Epithelial cell of proximal tubule (primary cell): ENCODE data around the gene PTCH1. TPM values are rescaled to one million over a fixed set of nuclear protein-coding genes. Genes with fewer than 3 reads are reported as not detected.
A peak's percentile ranks its signal among the peaks of the same experiment; 100 is the strongest.

Experiments
- DNase-seq: peaks from one replicate; pipeline ENCODE4 v3.0.0-alpha.2; 2011; ENCODE audit warnings: low read depth
- H3K4me3 ChIP-seq: 2 replicates; pipeline ENCODE4 v1.5.1; 2011; ENCODE audit warnings: low read depth, mild to moderate bottlenecking, low read length
- total RNA-seq: library from RNA; depleted of rRNA; stranded (reverse); fragments of >200 nt; gene quantifications from 2 replicates; pipeline ENCODE4 v1.2.3, GENCODE V29; 2015
- TF ChIP-seq, protein P1 (sequence below): conservative IDR thresholded peaks from 2 replicates; pipeline ENCODE4 v1.5.1; 2012; ENCODE audit warnings: low read depth, mild to moderate bottlenecking, low read length

The PTCH1 gene
- total RNA-seq, 1 donor from 2014 or later, result 3.5 TPM

DNA sequence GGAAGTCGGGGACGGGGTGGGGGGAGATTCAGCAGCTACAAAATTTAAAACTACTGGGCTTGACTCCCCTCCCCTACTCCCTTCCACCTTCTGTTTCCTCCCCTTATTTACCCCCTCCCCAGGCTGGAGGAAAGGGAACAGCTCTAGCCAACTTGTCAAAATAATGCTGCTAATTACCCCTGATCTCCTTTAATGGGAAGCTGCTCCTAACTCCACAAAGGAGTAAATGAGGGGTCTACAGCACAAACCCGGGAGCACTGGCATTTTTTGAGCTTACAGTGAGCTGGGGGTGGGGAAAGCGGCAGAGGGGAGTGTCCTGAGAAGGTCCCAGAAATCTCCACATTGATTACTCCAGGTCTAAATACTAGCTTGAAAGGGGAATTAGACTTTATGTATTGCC is 3.1 kb downstream of the PTCH1 start:
- TF ChIP-seq, protein P1, sequence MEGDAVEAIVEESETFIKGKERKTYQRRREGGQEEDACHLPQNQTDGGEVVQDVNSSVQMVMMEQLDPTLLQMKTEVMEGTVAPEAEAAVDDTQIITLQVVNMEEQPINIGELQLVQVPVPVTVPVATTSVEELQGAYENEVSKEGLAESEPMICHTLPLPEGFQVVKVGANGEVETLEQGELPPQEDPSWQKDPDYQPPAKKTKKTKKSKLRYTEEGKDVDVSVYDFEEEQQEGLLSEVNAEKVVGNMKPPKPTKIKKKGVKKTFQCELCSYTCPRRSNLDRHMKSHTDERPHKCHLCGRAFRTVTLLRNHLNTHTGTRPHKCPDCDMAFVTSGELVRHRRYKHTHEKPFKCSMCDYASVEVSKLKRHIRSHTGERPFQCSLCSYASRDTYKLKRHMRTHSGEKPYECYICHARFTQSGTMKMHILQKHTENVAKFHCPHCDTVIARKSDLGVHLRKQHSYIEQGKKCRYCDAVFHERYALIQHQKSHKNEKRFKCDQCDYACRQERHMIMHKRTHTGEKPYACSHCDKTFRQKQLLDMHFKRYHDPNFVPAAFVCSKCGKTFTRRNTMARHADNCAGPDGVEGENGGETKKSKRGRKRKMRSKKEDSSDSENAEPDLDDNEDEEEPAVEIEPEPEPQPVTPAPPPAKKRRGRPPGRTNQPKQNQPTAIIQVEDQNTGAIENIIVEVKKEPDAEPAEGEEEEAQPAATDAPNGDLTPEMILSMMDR, result no peak
- DNase-seq, result no peak
- no peak overlapping the region for H3K4me3 ChIP-seq

DNA sequence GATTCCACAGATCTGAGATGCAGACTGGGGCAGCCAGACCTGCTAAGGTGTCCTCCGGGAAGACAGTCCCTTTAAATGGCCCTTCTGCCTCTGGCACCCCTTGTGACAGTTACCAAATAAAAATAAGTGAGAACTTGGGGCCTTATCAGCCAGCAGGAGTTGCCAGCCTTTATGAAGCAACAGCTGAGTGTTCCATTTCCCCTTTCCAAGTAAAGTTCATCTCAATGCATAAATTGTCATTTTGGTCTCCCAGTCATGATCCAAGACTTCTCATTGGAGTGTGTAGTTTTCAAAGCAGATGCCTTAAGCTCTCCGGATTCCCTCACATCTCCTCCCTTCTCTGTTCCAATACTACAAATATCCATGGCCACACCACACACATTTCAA is 4.1 kb downstream of the PTCH1 start:
- no peak overlapping the region for H3K4me3 ChIP-seq
- TF ChIP-seq, protein P1, result no peak
- no peak for DNase-seq

DNA sequence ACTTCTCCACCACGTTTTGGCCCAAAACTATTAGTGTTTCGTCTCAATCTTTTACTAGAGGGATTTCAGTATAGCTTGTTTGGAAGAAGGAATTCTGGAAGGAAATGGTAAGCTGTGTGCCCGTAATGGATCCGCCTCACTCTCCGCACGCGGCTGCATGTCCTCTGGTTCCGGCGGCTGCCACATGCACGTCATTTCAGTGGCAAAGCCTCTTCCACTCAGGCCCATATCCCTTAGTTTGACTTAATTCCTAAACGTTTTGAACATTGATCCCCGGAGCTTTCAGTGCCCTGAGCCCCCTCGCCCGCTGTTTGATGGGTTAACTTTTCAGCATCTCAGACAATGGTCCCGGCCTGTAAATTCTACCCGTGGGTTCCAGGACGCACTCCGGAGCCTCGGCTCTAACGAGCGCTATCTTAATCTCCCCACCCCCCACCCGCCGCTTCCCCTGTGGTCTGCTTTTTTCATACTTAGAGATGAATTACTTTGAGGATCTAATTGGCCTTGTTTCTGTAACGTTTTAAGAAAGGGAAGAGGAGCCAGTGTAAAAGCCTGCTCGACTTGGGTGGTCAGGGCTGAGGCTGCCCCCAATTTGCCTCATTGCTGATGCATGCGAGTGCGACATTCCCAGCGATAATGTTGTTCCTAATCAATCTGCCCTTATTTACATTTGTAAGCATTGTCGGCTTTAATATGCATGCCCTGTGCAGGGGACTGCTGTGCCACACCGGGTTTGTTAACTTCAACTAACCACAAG is 4.6 kb downstream of the PTCH1 start:
- TF ChIP-seq, protein P1, result no peak
- DNase-seq, result no peak
- H3K4me3 ChIP-seq, result peak overlapping the region; percentile 95

DNA sequence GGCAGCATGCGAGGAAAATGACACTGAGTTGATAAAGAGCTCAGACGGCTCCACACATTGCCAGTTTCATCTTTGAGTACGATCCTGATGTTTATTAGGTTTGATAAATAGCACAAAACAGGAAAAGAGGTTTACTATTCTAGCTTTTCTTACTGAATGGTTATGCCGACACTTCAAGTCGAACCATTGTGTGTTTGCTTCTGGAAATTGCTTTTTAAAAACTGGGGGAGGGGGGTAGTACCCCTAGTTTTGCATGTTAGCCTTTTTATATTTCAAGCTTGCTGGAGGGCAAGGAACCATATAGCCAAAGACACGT is 5.2 kb downstream of the PTCH1 start:
- peak overlapping the region; percentile 95 for H3K4me3 ChIP-seq
- TF ChIP-seq, protein P1, result no peak
- no peak for DNase-seq

DNA sequence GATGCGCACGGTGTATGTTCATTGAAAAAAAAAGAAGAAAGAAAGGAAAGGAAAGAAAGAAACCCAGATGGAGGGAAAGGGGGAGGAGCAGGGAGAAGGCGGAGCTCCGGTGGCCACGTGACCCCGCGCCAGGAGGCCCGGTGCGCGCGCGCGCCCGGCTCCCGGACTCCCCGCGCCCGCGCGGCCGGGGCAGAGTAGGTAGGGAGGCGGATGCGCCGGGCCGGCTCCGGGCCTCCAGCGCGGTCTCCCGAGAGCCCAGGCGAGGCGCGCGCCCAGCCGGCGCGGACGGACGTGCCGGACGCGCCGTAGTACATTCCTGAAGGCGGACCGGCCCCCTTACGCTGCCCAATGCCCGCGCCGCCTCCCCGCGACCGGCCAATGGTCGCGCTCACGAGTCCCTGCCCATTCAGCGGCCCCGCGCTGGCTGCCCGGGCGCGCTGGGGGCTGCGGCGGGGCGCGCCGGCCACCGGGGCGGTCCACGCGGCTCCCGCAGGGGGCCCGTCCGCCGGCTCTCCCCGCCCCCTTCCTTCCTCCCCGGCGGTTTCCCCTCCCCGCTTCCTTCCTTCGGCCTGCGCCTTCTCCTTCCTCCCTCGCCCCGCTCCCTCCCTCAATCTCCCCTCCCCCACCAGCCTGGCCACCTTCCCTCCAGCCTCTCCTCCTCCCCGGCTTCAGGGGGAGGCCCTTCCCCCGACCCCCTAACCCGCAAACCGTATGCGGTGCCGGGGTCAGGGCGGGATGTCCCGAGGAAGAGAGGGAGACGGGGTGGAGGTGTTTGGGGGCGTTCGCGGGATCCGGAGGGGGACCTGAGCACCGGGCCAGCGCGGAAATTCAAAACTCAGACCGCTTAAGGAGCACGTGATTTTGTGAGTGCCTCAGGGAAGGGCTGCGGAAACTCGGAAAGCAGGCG is 5.8 kb downstream of the PTCH1 start:
- peak overlapping the region; percentile 95 for H3K4me3 ChIP-seq
- DNase-seq, result peak; percentile 61
- TF ChIP-seq, protein P1, result no peak

DNA sequence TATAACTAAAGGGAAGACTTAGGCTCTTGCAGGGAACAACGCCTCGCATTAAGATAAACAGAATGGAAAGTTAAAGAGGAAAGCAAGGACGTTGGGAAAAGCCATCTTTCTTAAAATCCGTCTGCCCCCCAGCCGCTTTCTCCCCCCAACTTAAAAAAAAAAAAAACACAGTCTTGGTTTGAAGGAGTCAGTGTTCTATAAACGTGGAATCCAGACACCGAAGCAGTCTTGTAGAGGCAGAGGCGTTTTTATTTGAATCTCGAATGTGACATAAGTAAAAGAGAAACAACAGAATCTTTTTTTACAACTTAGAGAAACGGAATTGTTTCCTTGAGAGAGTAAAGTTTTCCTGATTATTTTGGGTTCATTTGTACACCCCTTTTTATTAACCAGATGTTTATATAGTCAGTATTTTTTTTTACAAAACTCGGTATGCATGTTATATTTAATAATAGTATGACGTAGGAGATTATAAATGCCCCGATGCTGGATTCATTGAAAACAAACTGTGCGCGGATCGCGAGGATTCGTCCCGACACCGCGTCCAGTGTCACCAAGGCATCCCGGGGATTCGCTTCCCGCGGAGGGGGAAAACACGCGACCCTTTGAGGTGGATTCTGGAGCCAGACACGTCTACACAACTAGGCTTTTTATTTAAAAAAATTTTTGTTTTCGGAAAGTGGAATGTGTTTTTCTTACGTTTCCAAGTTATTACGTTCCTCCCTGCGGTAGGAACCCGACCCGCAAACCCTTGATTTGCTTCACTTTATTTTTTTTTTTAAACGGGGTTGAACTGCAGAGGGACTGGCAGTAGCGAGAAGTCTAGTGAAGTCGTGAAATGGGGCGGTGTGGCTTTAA is 6.7 kb downstream of the PTCH1 start:
- no peak for DNase-seq
- TF ChIP-seq, protein P1, result no peak
- H3K4me3 ChIP-seq, result peak overlapping the region; percentile 89
